OCI-LY7 (cell line): ENCODE results near the gene TSPAN7. TPM values are rescaled to one million over a fixed set of nuclear protein-coding genes. Genes with fewer than 3 reads are reported as not detected.

Source experiments
- BruUV-seq: library from RNA; stranded (reverse); fragments of 400-500 nt; replicated peaks from 2 replicates; lab custom pipeline; 2021; lab: Mats Ljungman, UMichigan
- CTCF ChIA-PET: fragments of 300-600 bp; sonication (Branson Sonifier 250); formaldehyde crosslinking; loops from one replicate; lab custom pipeline; 2022; ENCODE audit warnings: antibody characterized with exemption; ENCODE audit not compliant: unreplicated experiment; lab: Charles Lee
- POLR2A ChIA-PET: fragments of 300-600 bp; sonication (Branson Sonifier 250); formaldehyde crosslinking; loops from one replicate; lab custom pipeline; 2022; ENCODE audit warnings: antibody characterized with exemption; lab: Charles Lee
- DNase-seq: peaks from one replicate; pipeline ENCODE4 v3.0.0-alpha.2; 2015; ENCODE audit warnings: low spot score
- H2AFZ ChIP-seq: fragments of 200-600 bp; sonication (generic), shearing (Covaris generic); 2 replicates; pipeline ENCODE4 v1.6.1; 2014; ENCODE audit warnings: mild to moderate bottlenecking, antibody characterized with exemption, low read length, moderate library complexity
- H3K27ac ChIP-seq: fragments of 200-600 bp; sonication (generic); 2 replicates; pipeline ENCODE4 v1.5.1; 2014; ENCODE audit warnings: mixed run types, low read depth, mild to moderate bottlenecking, moderate library complexity, low read length, inconsistent platforms; ENCODE audit not compliant: poor library complexity, severe bottlenecking
- H3K36me3 ChIP-seq: fragments of 200-600 bp; sonication (generic); 2 replicates; pipeline ENCODE4 v1.6.1; 2014; ENCODE audit warnings: mild to moderate bottlenecking, antibody characterized with exemption, low read length, moderate library complexity, mixed read lengths; ENCODE audit not compliant: insufficient read depth
- H3K4me1 ChIP-seq: fragments of 200-600 bp; sonication (generic); 2 replicates; pipeline ENCODE4 v1.5.1; 2014; ENCODE audit warnings: mild to moderate bottlenecking, low read length; ENCODE audit not compliant: insufficient read depth, poor library complexity, severe bottlenecking
- H3K4me2 ChIP-seq: fragments of 200-600 bp; sonication (generic); 2 replicates; pipeline ENCODE4 v1.6.1; 2014; ENCODE audit warnings: mild to moderate bottlenecking, low read length
- H3K4me3 ChIP-seq: fragments of 200-600 bp; sonication (generic); 2 replicates; pipeline ENCODE4 v1.5.1; 2014; ENCODE audit warnings: mild to moderate bottlenecking, low read depth, low read length; ENCODE audit not compliant: poor library complexity, severe bottlenecking
- H3K79me2 ChIP-seq: fragments of 200-600 bp; sonication (generic); 2 replicates; pipeline ENCODE4 v1.6.1; 2016; ENCODE audit warnings: low read depth, mild to moderate bottlenecking, low read length, moderate library complexity, mixed read lengths; ENCODE audit not compliant: insufficient read depth
- H3K9me2 ChIP-seq: fragments of 200-600 bp; sonication (generic); 2 replicates; pipeline ENCODE4 v1.6.1; 2016; ENCODE audit warnings: mild to moderate bottlenecking, low read length, mixed read lengths; ENCODE audit not compliant: insufficient read depth
- H3K9me3 ChIP-seq: fragments of 200-600 bp; sonication (generic); 2 replicates; pipeline ENCODE4 v1.6.1; 2014; ENCODE audit warnings: mild to moderate bottlenecking, mixed run types, low read length, mixed read lengths
- H4K20me1 ChIP-seq: fragments of 200-600 bp; sonication (generic); 2 replicates; pipeline ENCODE4 v1.6.1; 2014; ENCODE audit warnings: mild to moderate bottlenecking, antibody characterized with exemption, low read length, moderate library complexity, mixed read lengths; ENCODE audit not compliant: insufficient read depth
- EZH2phosphoT487 ChIP-seq: fragments of 200-600 bp; sonication (generic); IDR thresholded peaks from 2 replicates; pipeline ENCODE4 v1.6.1; 2018; ENCODE audit warnings: low read depth, borderline replicate concordance, mild to moderate bottlenecking, mixed run types, antibody characterized with exemption, low read length, moderate library complexity, mixed read lengths
- intact Hi-C: fragments of 100-400 bp; cut with micrococcal nuclease; formaldehyde crosslinking; loops from one replicate; pipeline ENCODE4 v1.10.0; 2022; ENCODE audit not compliant: unreplicated experiment
- total RNA-seq, 2 experiments: library from RNA; depleted of rRNA in 1 of 2; stranded (reverse); fragments of >200 nt in 1 of 2; shearing (Covaris generic) in 1 of 2; gene quantifications; 2 replicates each; pipeline ENCODE4 v1.2.3, GENCODE V29; 2014 to 2022
- TF ChIP-seq, protein P1 (sequence below): fragments of 200-600 bp; sonication (generic); conservative IDR thresholded peaks from 2 replicates; pipeline ENCODE4 v1.5.1; 2014; ENCODE audit warnings: mild to moderate bottlenecking, antibody characterized with exemption, low read length, moderate library complexity, mixed read lengths

Gene TSPAN7
- total RNA-seq, 2 experiments from 2014 or later: not detected

DNA sequence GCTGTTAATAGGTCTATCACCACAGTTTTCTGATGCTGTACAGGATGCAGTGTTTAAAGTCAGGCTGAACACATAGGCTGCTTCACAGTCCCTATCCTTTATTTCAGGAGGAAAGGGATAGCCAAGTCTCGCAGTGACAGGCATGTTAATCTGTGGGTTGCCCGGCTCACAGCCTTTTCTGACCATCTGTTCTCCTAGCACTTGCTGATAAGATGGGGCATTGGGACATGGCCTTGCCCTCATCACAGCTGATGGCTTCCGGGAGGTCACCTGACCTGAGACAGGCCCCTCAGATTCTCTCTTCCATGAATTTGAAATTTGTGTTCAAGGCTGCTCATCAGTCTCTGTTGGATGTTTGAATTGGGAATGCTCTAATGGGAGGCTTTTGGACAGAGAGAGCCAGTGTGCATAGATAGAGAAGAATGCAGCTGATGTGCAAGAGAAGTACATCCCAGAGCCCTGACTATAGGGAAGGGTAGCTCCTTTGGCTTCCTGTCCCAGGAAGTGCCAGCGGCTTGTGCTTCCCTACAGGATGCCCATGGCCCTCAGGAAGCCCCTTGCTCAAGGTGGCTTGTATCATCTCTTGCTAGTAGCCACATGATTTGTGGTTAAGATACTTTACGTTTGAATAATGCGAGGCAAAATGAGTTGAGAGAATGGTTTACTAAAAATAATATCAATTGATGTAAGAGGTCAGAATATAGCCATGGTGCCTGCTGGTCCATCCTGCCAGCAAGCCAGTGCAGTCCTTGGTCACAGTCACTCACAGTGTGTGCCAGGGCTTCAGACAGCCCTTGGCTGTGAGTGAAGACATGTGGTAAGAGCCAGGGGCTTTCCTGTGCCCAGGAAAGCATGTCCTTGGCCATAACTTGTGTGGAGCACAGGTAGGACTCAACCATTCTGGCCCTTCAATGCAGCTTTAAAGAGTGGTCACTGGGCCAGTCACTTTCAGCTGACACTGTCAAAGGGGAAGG, 88.6 kb downstream of the TSPAN7 start:
- no peak for DNase-seq
- H3K4me1 ChIP-seq: no peaks in the 10 kb centered on the region
- TF ChIP-seq, protein P1, sequence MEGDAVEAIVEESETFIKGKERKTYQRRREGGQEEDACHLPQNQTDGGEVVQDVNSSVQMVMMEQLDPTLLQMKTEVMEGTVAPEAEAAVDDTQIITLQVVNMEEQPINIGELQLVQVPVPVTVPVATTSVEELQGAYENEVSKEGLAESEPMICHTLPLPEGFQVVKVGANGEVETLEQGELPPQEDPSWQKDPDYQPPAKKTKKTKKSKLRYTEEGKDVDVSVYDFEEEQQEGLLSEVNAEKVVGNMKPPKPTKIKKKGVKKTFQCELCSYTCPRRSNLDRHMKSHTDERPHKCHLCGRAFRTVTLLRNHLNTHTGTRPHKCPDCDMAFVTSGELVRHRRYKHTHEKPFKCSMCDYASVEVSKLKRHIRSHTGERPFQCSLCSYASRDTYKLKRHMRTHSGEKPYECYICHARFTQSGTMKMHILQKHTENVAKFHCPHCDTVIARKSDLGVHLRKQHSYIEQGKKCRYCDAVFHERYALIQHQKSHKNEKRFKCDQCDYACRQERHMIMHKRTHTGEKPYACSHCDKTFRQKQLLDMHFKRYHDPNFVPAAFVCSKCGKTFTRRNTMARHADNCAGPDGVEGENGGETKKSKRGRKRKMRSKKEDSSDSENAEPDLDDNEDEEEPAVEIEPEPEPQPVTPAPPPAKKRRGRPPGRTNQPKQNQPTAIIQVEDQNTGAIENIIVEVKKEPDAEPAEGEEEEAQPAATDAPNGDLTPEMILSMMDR: no peak
- TF ChIP-seq EZH2phosphoT487: no peak
- no peaks in the 10 kb centered on the region for H3K79me2 ChIP-seq
- intact Hi-C loops: no loop called here
- no peaks in the 10 kb centered on the region for H4K20me1 ChIP-seq
- no peak overlapping the region for H2AFZ ChIP-seq
- no peaks in the 10 kb centered on the region for H3K9me2 ChIP-seq
- H3K4me2 ChIP-seq: no peak overlapping the region
- no peak overlapping the region for H3K4me3 ChIP-seq
- CTCF ChIA-PET: no interaction called here
- no TSS peak for BruUV-seq
- POLR2A ChIA-PET: interaction anchor here (0.6 kb wide), 1 partner anchor 992 kb away, joined by 5 read pairs; no protein-coding TSS in a partner anchor
- no peaks in the 10 kb centered on the region for H3K36me3 ChIP-seq
- no peak overlapping the region for H3K27ac ChIP-seq
- no peaks in the 10 kb centered on the region for H3K9me3 ChIP-seq

DNA sequence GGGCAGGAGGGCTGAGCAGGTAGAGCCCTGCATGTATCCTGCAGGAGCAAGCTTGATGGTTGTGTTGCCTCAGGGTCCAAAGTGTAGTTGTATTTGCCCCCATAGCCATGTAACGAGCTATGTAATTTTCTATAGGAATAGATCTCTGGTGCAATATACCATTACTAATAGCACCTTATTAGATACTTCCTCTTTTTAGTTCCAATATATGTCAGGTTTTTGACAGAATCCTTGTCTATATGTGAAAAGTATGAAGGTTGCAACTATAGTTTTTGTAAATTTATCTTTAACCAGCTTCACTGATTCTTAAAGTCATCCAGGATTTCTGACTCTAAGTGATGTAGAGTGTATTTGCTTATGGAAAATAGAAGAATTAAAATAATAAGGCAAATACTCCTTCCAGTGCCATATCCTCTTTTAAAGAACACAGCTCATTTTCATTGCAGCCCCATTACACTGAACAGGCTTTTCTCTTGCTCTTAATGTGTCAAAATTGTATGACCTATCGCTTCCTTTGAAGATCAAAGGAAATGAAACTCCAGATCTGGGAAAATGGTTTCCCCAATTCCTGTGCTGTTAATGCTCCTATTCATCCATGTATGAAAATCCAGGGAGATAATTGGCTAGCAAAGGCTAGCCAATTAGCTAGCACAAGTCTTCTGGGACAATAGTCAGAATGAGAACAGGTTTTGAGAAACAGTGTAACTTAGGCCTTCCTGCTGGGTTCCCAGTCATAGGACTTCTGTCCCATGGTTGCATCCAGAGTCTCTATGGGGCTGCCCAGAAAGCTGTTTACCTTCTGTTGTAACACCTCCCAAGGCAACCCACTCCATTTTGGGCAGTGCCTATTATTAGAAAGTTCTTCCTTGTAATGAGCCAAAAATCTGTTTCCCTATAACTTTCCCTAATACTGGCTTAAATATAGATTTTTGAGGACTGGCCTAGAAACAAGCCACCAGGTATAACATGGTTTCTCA, 90.6 kb downstream of the TSPAN7 start:
- Histone ChIP-seq H3K4me3 (no peak overlapping the region), H3K9me3 (no peaks in the 10 kb centered on the region), H4K20me1 (no peaks in the 10 kb centered on the region), H3K36me3 (no peaks in the 10 kb centered on the region), H3K27ac (no peak overlapping the region), H3K79me2 (no peaks in the 10 kb centered on the region), H3K9me2 (no peaks in the 10 kb centered on the region), H3K4me1 (no peaks in the 10 kb centered on the region), H2AFZ (no peak overlapping the region), H3K4me2 (no peak overlapping the region)
- TF ChIP-seq, protein P1: no peak
- TF ChIP-seq EZH2phosphoT487: no peak
- no peak for DNase-seq
- intact Hi-C loops: no loop called here
- BruUV-seq: no TSS peak
- ChIA-PET POLR2A (no interaction called here), CTCF (no interaction called here)
